Esophagus squamous epithelium (tissue), 4 donors: ENCODE results near the gene SDF4.

Source experiments
- POLR2A ChIP-seq, 4 donors: fragments of 450-650 bp; IDR thresholded peaks; one replicate each; pipeline ENCODE4 v1.6.1; 2017; ENCODE audit warnings: antibody characterized with exemption in 4 of 4, mild to moderate bottlenecking in 4 of 4, moderate library complexity in 3 of 4
- TF ChIP-seq, protein P1 (sequence below), 6 experiments: fragments of 450-650 bp in 4 of 6; fragments of 200-600 bp in 2 of 6; sonication (generic) in 2 of 6; IDR thresholded peaks; one replicate each; pipeline ENCODE4 v1.5.1; 2016 to 2019; ENCODE audit warnings: antibody characterized with exemption in 6 of 6, mild to moderate bottlenecking in 4 of 6, moderate library complexity in 4 of 6

DNA sequence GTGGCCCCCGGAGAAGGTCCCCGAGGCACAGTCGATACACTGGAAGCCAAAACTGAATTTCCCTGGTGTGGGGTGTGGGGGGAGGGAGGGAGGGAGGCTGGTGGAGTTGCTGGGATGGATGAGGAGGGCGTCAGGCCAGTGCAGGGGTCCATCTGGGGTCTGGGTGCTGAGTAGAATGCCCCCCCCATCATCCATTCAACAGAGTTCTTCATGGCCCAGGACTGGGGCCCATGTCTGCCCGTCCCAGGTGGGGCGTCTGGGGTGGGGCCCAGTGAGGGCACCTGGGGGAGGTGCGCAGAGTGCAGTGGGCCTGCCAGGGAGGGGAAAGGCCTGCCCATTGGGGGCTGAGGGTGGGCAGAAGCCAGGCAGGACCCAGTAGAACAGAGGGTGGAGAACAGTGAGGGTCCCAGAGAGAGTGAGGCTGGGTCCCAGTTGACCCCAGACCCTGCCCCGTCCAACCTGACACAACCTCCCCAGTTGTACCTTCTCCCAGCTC, 27.3 kb downstream of the SDF4 start:
- TF ChIP-seq, protein P1, sequence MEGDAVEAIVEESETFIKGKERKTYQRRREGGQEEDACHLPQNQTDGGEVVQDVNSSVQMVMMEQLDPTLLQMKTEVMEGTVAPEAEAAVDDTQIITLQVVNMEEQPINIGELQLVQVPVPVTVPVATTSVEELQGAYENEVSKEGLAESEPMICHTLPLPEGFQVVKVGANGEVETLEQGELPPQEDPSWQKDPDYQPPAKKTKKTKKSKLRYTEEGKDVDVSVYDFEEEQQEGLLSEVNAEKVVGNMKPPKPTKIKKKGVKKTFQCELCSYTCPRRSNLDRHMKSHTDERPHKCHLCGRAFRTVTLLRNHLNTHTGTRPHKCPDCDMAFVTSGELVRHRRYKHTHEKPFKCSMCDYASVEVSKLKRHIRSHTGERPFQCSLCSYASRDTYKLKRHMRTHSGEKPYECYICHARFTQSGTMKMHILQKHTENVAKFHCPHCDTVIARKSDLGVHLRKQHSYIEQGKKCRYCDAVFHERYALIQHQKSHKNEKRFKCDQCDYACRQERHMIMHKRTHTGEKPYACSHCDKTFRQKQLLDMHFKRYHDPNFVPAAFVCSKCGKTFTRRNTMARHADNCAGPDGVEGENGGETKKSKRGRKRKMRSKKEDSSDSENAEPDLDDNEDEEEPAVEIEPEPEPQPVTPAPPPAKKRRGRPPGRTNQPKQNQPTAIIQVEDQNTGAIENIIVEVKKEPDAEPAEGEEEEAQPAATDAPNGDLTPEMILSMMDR (IDR thresholded peaks at IDR 0.05) = no peak
- TF ChIP-seq POLR2A (IDR thresholded peaks at IDR 0.05) = no peak
